Endothelial cell of umbilical vein (primary cell): ENCODE results near the gene PLEKHG5. TPM values are rescaled to one million over a fixed set of nuclear protein-coding genes. Genes with fewer than 3 reads are reported as not detected.

ENCODE experiments used
- BruUV-seq: library from RNA; stranded (reverse); fragments of 400-500 nt; replicated peaks from 2 replicates; lab custom pipeline; 2021; lab: Mats Ljungman, UMichigan
- CTCF ChIA-PET: fragments of 300-600, 350-600 bp; sonication (Branson Sonifier 250); formaldehyde crosslinking; loops from one replicate; lab custom pipeline; 2021; ENCODE audit warnings: antibody characterized with exemption, inconsistent platforms; lab: Charles Lee
- POLR2A ChIA-PET: fragments of 300-600, 350-600 bp; sonication (Branson Sonifier 250); formaldehyde crosslinking; loops from one replicate; lab custom pipeline; 2021; ENCODE audit warnings: antibody characterized with exemption, inconsistent platforms; lab: Charles Lee
- DNase-seq: peaks from one replicate; pipeline ENCODE4 v3.0.0-alpha.2; 2011; ENCODE audit warnings: low read depth, low spot score
- FAIRE-seq: peaks from 2 replicates; lab custom pipeline; 2011; peaks lifted over from hg19 to GRCh38; lab: Jason Lieb, UNC
- H2AFZ ChIP-seq: 2 replicates; pipeline ENCODE4 v1.6.0; 2012; ENCODE audit warnings: low read depth, low read length, control low read depth, inconsistent platforms
- H3K27ac ChIP-seq: 2 replicates; pipeline ENCODE4 v1.5.1; 2011; ENCODE audit warnings: low read depth, mild to moderate bottlenecking, control low read depth, low read length, moderate library complexity; ENCODE audit not compliant: insufficient read depth
- H3K27me3 ChIP-seq, 2 experiments: 2 replicates each; pipeline versions ENCODE4 v1.6.0 to v1.6.1; 2011; ENCODE audit warnings: low read length in 2 of 2, mixed read lengths in 1 of 2; ENCODE audit not compliant: control insufficient read depth in 2 of 2, insufficient read depth in 2 of 2
- H3K36me3 ChIP-seq, 2 experiments: 2 replicates in 1 of 2; 3 replicates in 1 of 2; pipeline ENCODE4 v1.5.1; 2011; ENCODE audit warnings: low read length in 2 of 2, mild to moderate bottlenecking in 1 of 2, moderate library complexity in 1 of 2; ENCODE audit not compliant: control insufficient read depth in 2 of 2, insufficient read depth in 2 of 2; ENCODE audit errors: extremely low read depth in 1 of 2
- H3K4me1 ChIP-seq: 3 replicates; pipeline ENCODE4 v1.5.1; 2011; ENCODE audit warnings: mild to moderate bottlenecking, low read length; ENCODE audit not compliant: control insufficient read depth, insufficient read depth; ENCODE audit errors: extremely low read depth
- H3K4me2 ChIP-seq: 2 replicates; pipeline ENCODE4 v1.6.1; 2011; ENCODE audit warnings: low read length, control low read depth, mixed read lengths; ENCODE audit not compliant: insufficient read depth
- H3K4me3 ChIP-seq, 3 experiments: fragments of 200-600 bp in 1 of 3; sonication (generic), shearing (Covaris generic) in 1 of 3; replicated peaks in 1 of 3; 2 replicates each; pipeline ENCODE4 v1.5.1; 2011 to 2016; ENCODE audit warnings: control low read depth in 3 of 3, low read length in 3 of 3, mild to moderate bottlenecking in 2 of 3, inconsistent platforms in 1 of 3, low read depth in 1 of 3, moderate library complexity in 1 of 3; ENCODE audit not compliant: insufficient read depth in 1 of 3
- H3K79me2 ChIP-seq: 2 replicates; pipeline ENCODE4 v1.6.0; 2012; ENCODE audit warnings: low read length, inconsistent platforms; ENCODE audit not compliant: control insufficient read depth, insufficient read depth
- H3K9ac ChIP-seq: replicated peaks from 2 replicates; pipeline ENCODE3; 2011; ENCODE audit warnings: low read length, control low read depth; ENCODE audit not compliant: insufficient read depth; ENCODE audit errors: extremely low read depth
- H3K9me1 ChIP-seq: replicated peaks from 3 replicates; pipeline ENCODE4 v1.6.0; 2011; ENCODE audit warnings: mild to moderate bottlenecking, low read length; ENCODE audit not compliant: control insufficient read depth, insufficient read depth; ENCODE audit errors: extremely low read depth
- H3K9me3 ChIP-seq: replicated peaks from 2 replicates; pipeline ENCODE4 v1.5.1; 2012; ENCODE audit warnings: low read length, inconsistent platforms; ENCODE audit not compliant: control insufficient read depth, insufficient read depth
- H4K20me1 ChIP-seq: replicated peaks from 2 replicates; pipeline ENCODE3; 2011; ENCODE audit warnings: mild to moderate bottlenecking, low read length; ENCODE audit not compliant: control insufficient read depth, insufficient read depth; ENCODE audit errors: extremely low read depth
- CTCF ChIP-seq, 2 donors: IDR thresholded peaks; 1 replicate in 1 of 2; 2 replicates in 1 of 2; pipeline ENCODE4 v1.5.1; 2011; ENCODE audit warnings: low read length in 2 of 2, mild to moderate bottlenecking in 2 of 2, moderate library complexity in 2 of 2, control low read depth in 1 of 2, inconsistent platforms in 1 of 2, low read depth in 1 of 2; ENCODE audit not compliant: insufficient read depth in 1 of 2; ENCODE audit errors: extremely low read depth in 1 of 2
- EZH2 ChIP-seq: IDR thresholded peaks from 2 replicates; pipeline ENCODE4 v1.6.1; 2012; ENCODE audit warnings: borderline replicate concordance, low read depth, mild to moderate bottlenecking, moderate library complexity, low read length, inconsistent platforms; ENCODE audit not compliant: severe bottlenecking
- FOS ChIP-seq: IDR thresholded peaks from 2 replicates; pipeline ENCODE4 v1.6.1; 2011; ENCODE audit warnings: mild to moderate bottlenecking, low read length, moderate library complexity, borderline replicate concordance; ENCODE audit not compliant: insufficient read depth
- GATA2 ChIP-seq: IDR thresholded peaks from 2 replicates; pipeline ENCODE4 v1.7.0; 2011; ENCODE audit warnings: low read depth, mild to moderate bottlenecking, moderate library complexity, mixed read lengths, low read length; ENCODE audit not compliant: insufficient read length, insufficient read depth
- JUN ChIP-seq: IDR thresholded peaks from 2 replicates; pipeline ENCODE4 v1.6.1; 2011; ENCODE audit warnings: borderline replicate concordance, low read depth; ENCODE audit not compliant: insufficient read length, insufficient read depth
- MAX ChIP-seq: IDR thresholded peaks from 2 replicates; pipeline ENCODE4 v1.6.1; 2011; ENCODE audit not compliant: insufficient read depth, insufficient read length
- MYC ChIP-seq: IDR thresholded peaks from one replicate; pipeline ENCODE4 v1.6.1; 2011; ENCODE audit warnings: mild to moderate bottlenecking, low read depth, low read length
- POLR2A ChIP-seq: IDR thresholded peaks from 2 replicates; pipeline ENCODE4 v1.6.1; 2012; ENCODE audit warnings: low read depth, mild to moderate bottlenecking, control low read depth, low read length
- POLR2AphosphoS5 ChIP-seq: IDR thresholded peaks from 2 replicates; pipeline ENCODE4 v1.6.1; 2012; ENCODE audit warnings: low read depth, mild to moderate bottlenecking, control low read depth, low read length, moderate library complexity; ENCODE audit not compliant: insufficient read depth
- dilution Hi-C: fragments of 300-500 bp; cut with MboI; formaldehyde crosslinking; loops from one replicate; pipeline ENCODE4 v1.15.0; 2019; ENCODE audit warnings: low sequenced_read_pairs; ENCODE audit not compliant: extremely low pct_ligation_motif_present
- intact Hi-C: fragments of 100-400 bp; cut with micrococcal nuclease; formaldehyde crosslinking; loops from one replicate; pipeline ENCODE4 v1.10.0; 2022
- polyA plus RNA-seq, 4 experiments: library from polyadenylated mRNA; depleted of rRNA in 3 of 4; stranded (reverse) in 3 of 4; unstranded in 1 of 4; fragments of >200 nt; gene quantifications; 2 replicates each; pipeline versions ENCODE4 v1.2.1 to v1.2.3, GENCODE V29; 2011 to 2012; ENCODE audit warnings: missing spikeins in 1 of 4
- total RNA-seq: library from RNA; stranded (reverse); gene quantifications from 2 replicates; pipeline ENCODE4 v1.2.3, GENCODE V29; 2021

Gene PLEKHG5
- total and polyA plus RNA-seq, 2 donors (not counting 3 experiments of a cell fraction or from before 2014, with no cell fraction given) = 30.6 to 56.9 TPM

- no peak for FAIRE-seq
Observed at GRCh38 chr1:6508816-6509189, 17.3 kb upstream of the PLEKHG5 start.

More at GRCh38 chr1:6508816-6509189, 17.3 kb upstream of the PLEKHG5 start:
- ChIA-PET POLR2A (no interaction called here), CTCF (interaction anchor here (1.5 kb wide), 1 partner anchor 14 kb away, joined by 9 read pairs; no protein-coding TSS in a partner anchor)
- H3K9me3 ChIP-seq = no peaks in the 10 kb centered on the region
- no peak overlapping the region for H3K27ac ChIP-seq
- intact Hi-C loops (no loop called here), dilution Hi-C loops (no loop called here)
- no TSS peak for BruUV-seq
- TF ChIP-seq POLR2AphosphoS5 (no peak), JUN (no peak), FOS (no peak), EZH2 (no peak), POLR2A (no peak), CTCF (IDR thresholded peaks at IDR 0.05; ENCODE audit: extremely low read depth in 1 of 2, insufficient read depth in 1 of 2, low read depth in 1 of 2, low read length in 2 of 2) (no peak), GATA2 (no peak), MAX (no peak), MYC (no peak)
- no peaks in the 10 kb centered on the region for H3K9me1 ChIP-seq
- no peak overlapping the region for H3K9ac ChIP-seq
- H2AFZ ChIP-seq = no peak overlapping the region
- no peaks in the 10 kb centered on the region for H3K4me1 ChIP-seq
- DNase-seq = no peak
- no peaks in the 10 kb centered on the region for H3K36me3 ChIP-seq
- no peaks in the 10 kb centered on the region for H3K27me3 ChIP-seq
- no peaks in the 10 kb centered on the region for H3K79me2 ChIP-seq
- no peak overlapping the region for H3K4me2 ChIP-seq
- H3K4me3 ChIP-seq = no peak overlapping the region
- H4K20me1 ChIP-seq = no peaks in the 10 kb centered on the region
